Activated CD8-positive, alpha-beta memory T cell treated with anti-CD3 and anti-CD28 coated beads, Interleukin-2, amount 10 ng/mL, durations not matched to agents 7 days and 5 days (primary cell): ENCODE measurements around the gene NFE2L2. TPM values are rescaled to one million over a fixed set of nuclear protein-coding genes. Genes with fewer than 3 reads are reported as not detected.
"Not testable (repeated sequence)": the region's sequence is repeated elsewhere in the genome, so short reads cannot be mapped to it uniquely, and the experiment has no call there.

Source experiments
- ATAC-seq: fragments of 150-1000 bp; cut with Tn5 transposase; one replicate; pipeline ENCODE4 v1.10.0; 2021; ENCODE audit warnings: moderate library complexity
- CTCF ChIA-PET: fragments of 350-600 bp; sonication (Branson Sonifier 250); formaldehyde crosslinking; loops from one replicate; lab custom pipeline; 2021; ENCODE audit warnings: antibody characterized with exemption; lab: Charles Lee
- DNase-seq: peaks from one replicate; pipeline ENCODE4 v3.0.0-alpha.2; 2020
- H3K27ac Mint-ChIP-seq: one replicate; pipeline ENCODE4 v1.8.0; 2021; ENCODE audit warnings: mild to moderate bottlenecking, mixed read lengths
- H3K27me3 Mint-ChIP-seq: one replicate; pipeline ENCODE4 v1.8.0; 2021; ENCODE audit warnings: mixed read lengths
- H3K36me3 Mint-ChIP-seq: one replicate; pipeline ENCODE4 v1.8.0; 2021; ENCODE audit warnings: mild to moderate bottlenecking, mixed read lengths
- H3K4me1 Mint-ChIP-seq: one replicate; pipeline ENCODE4 v1.8.0; 2021; ENCODE audit warnings: mixed read lengths
- H3K4me3 Mint-ChIP-seq: one replicate; pipeline ENCODE4 v1.8.0; 2021; ENCODE audit warnings: mild to moderate bottlenecking, moderate library complexity, mixed read lengths
- H3K9me3 Mint-ChIP-seq: one replicate; pipeline ENCODE4 v1.8.0; 2022; ENCODE audit warnings: low read depth, mixed read lengths
- total RNA-seq, 2 experiments: library from RNA; stranded (reverse); gene quantifications; one replicate each; pipeline ENCODE4 v1.2.3, GENCODE V29; 2021

The NFE2L2 gene
- total RNA-seq, 2 experiments from 2014 or later = 56.5 to 58.9 TPM

DNA sequence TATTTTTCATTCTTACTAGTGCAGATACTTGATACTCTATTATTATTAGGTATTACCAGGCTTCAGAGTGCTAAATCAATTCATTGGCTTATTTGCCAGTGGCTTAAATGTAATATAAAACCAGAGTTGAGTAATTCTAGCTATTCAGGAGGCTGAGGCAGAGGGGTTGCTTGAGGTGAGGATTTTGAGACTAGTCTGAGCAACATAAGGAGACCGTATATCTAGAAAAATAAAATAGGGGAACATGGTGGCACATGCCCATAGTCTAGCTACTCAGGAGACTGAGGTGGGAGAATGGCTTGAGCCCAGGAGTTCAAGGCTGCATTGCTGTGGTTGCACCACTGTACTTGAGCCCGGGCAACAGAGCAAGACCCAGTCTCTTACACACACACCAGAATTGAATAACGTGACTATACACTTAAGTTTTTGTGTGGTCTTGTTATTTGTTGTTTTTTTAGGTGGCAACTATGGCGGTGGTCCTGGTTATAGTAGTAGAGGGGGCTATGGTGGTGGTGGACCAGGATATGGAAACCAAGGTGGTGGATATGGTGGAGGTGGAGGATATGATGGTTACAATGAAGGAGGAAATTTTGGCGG lies 47.2 kb downstream of the NFE2L2 start:
- H3K9me3 Mint-ChIP-seq = no peaks in the 10 kb centered on the region
- DNase-seq = no peak
- ATAC-seq = no peak
- H3K4me1 Mint-ChIP-seq = peaks cover 58% of the 10 kb centered on the region
- peaks cover 78% of the 10 kb centered on the region for H3K36me3 Mint-ChIP-seq
- H3K27me3 Mint-ChIP-seq = no peaks in the 10 kb centered on the region
- H3K4me3 Mint-ChIP-seq = no peak overlapping the region
- H3K27ac Mint-ChIP-seq = peak overlapping the region; percentile 56
- CTCF ChIA-PET = interaction anchor here (1.0 to 1.4 kb wide), 2 partner anchors 48 to 112 kb away, joined by 3 read pairs; partner anchors contain the start of gene NFE2L2

DNA sequence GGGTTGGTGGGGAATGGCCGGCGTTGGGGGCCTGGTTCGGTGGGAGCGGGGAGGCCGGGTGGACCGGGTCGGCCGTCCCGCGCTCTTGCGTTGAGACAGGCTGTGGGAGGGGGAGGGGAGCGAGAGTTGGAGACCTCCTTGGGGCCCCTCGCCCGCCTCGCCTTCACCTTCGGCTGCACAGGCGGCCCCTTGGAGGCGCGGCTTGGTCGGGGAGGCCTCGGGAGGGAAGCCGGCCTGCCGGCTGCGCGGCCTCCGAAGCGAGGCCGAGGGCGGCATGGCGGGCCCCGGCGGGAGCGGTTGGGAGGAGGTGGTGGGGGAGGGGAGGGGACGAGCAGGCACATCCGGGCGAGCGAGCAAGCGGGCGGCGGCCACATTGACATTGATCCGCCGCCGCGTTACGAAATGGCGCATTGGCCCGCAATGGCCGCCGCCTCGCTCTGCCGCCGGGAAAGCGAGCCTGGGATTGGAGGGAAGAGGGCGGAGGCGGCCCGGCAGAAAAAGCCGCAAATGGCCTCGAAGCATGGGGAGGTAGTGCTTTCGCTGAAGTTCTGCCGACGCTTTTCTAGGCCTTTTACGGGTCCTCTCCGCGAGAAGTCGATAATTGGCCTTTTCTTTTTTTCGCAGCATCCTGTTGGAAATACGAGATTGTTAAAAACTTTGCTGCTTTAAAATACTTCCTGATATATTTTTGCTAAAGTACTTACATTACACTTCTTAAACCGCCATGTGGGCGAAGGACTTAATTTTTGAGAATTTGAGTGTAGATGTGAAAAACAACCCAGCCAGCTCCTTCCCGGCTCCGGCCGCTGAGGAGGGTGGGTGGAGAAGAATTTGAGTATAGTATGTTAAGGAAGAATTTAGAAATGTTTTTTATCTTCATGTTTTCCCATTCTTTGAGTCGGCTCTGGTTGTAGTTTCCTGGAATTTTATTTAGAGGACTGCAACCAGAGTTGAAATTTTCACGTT lies 51.4 kb downstream of the NFE2L2 start:
- H3K4me1 Mint-ChIP-seq = peaks cover 41% of the 10 kb centered on the region
- peak; percentile 66 for ATAC-seq
- H3K36me3 Mint-ChIP-seq = peaks cover 49% of the 10 kb centered on the region
- DNase-seq = peak; percentile 95
- peak overlapping the region; percentile 99 for H3K27ac Mint-ChIP-seq
- CTCF ChIA-PET = interaction anchor here (1.0 to 2.9 kb wide), 7 partner anchors 12 to 51 kb away, joined by 3 to 18 read pairs (median 4); partner anchors contain the start of gene NFE2L2
- no peaks in the 10 kb centered on the region for H3K9me3 Mint-ChIP-seq
- H3K4me3 Mint-ChIP-seq = peak overlapping the region; percentile 93
- H3K27me3 Mint-ChIP-seq = no peaks in the 10 kb centered on the region

DNA sequence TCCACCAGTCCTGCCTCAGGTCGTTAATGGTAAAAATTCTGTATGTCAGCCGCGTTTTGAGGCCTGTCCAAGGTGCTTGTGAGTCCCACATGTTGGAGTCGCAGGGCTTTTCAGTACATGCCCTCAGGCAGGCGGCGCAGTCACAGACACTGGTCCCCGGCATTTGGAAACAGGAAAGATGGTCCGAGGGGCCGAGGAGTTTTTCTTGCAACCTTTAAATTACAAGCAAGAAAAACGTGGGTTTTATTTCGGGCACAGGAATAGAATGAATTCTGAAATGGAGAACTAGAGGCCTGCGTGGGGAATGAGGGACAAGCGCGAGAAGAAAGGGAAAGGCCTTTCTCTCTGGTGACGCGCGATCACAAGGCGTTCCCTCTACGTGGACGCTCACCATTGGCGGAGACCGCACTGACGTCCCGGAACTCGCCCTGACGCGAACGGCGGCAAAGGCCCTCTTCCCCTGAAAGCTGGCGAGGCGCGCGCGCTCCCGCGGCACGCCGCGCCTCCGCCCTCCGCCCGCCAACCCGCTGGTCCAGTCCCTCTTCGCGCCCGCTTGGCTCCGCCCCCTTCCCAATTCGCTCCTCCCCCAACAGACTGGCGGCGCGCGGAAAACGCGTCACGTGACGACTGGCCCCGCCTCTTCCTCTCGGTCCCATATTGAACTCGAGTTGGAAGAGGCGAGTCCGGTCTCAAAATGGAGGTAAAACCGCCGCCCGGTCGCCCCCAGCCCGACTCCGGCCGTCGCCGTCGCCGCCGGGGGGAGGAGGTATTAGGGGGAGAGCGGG lies 52.2 kb downstream of the NFE2L2 start, which contains the start of gene HNRNPA3:
HNRNPA3 (plus strand) TSS at position 689 of the 785 bp plus-strand sequence; CDS start at position 695, 6 bp downstream.
- CTCF ChIA-PET = interaction anchor here (0.9 to 1.6 kb wide), 7 partner anchors 10 to 51 kb away, joined by 3 to 9 read pairs (median 4); partner anchors contain the start of gene NFE2L2
- Mint-ChIP-seq H3K27me3 (no peaks in the 10 kb centered on the region), H3K27ac (peak within 1 kb of the TSS; percentile 99), H3K9me3 (no peaks in the 10 kb centered on the region), H3K4me3 (peak within 1 kb of the TSS; percentile 93), H3K36me3 (peaks cover 44% of the 10 kb centered on the region), H3K4me1 (peaks cover 40% of the 10 kb centered on the region)
- DNase-seq = peak; percentile 99
- peak; percentile 87 for ATAC-seq

DNA sequence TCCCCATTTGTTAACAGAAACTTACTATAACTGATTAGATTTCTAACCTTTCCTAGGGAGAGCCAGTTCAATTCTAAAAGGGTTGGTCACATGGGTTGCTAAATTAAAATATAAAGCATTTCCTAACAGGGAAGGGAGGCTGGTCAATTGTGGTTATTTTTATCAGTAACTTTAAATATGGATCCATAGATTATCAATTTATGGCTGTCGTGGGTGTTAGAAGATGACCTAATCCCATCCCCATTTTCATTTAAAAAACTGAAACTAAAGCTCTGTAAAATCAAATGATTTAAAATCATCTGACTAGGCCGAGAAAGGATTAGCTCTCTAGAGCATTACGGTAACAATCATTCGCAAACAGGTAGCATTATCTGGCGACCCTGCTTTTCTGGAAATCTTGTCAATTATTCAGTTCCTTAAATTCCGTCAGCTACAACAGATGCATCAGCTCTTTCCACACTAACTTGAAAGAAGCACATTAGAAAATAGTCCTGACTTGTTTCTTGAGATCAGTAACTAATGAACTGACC lies 52.9 kb downstream of the NFE2L2 start:
- peaks cover 38% of the 10 kb centered on the region for H3K36me3 Mint-ChIP-seq
- CTCF ChIA-PET = interaction anchor here (0.9 to 1.6 kb wide), 7 partner anchors 9 to 52 kb away, joined by 3 to 9 read pairs (median 4); partner anchors contain the start of gene NFE2L2
- no peaks in the 10 kb centered on the region for H3K9me3 Mint-ChIP-seq
- H3K4me1 Mint-ChIP-seq = peaks cover 39% of the 10 kb centered on the region
- H3K4me3 Mint-ChIP-seq = peak overlapping the region; percentile 93
- no peaks in the 10 kb centered on the region for H3K27me3 Mint-ChIP-seq
- DNase-seq (no peak), ATAC-seq (no peak)
- peak overlapping the region; percentile 99 for H3K27ac Mint-ChIP-seq

DNA sequence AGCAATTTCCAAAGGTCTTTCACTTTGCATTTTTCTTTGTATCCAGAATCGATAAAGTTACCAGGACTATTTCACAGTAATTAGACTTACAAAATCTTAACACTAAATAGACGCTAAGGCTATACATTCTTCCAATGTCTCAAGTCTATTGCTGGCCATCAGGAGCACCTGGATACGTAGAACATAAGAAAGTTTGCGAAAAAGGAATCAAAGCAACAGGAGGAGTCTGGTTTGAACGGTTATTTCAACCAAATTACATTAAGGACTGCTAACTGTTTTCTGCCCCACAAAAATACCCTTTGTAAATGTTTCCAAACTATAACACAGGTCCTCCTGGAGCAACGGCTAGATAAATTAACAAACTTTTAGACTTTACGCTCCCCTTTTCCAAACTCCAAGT lies 53.4 kb downstream of the NFE2L2 start:
- peak overlapping the region; percentile 93 for H3K4me3 Mint-ChIP-seq
- H3K27me3 Mint-ChIP-seq = no peaks in the 10 kb centered on the region
- no peak for DNase-seq
- CTCF ChIA-PET = interaction anchor here (0.9 to 1.6 kb wide), 6 partner anchors 9 to 53 kb away, joined by 3 to 9 read pairs (median 4); partner anchors contain the start of gene NFE2L2
- peak overlapping the region; percentile 99 for H3K27ac Mint-ChIP-seq
- ATAC-seq = no peak
- peaks cover 34% of the 10 kb centered on the region for H3K36me3 Mint-ChIP-seq
- H3K4me1 Mint-ChIP-seq = peaks cover 38% of the 10 kb centered on the region
- no peaks in the 10 kb centered on the region for H3K9me3 Mint-ChIP-seq

DNA sequence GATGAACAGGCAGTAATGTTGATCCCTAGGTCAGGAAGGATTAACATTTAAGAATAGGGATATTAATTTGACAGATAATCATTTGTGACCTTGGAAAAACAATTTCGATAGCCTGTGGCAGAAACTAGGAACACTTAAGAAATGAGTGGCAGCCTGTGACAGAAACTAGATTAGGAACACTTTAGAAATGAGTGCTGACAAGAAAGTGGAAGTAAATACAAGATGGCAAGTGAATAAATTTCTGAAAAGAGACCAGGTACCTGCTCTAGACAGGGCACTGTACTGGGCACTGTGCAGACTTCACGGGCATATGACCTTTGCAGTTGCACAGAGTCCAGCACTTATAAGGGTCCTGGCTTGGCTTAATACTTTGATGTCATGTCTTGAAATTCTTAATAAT lies 57.4 kb downstream of the NFE2L2 start:
- ATAC-seq (no peak), DNase-seq (no peak)
- no peak overlapping the region for H3K4me3 Mint-ChIP-seq
- no peak overlapping the region for H3K27ac Mint-ChIP-seq
- no peaks in the 10 kb centered on the region for H3K9me3 Mint-ChIP-seq
- H3K4me1 Mint-ChIP-seq = peaks cover 22% of the 10 kb centered on the region
- peaks cover 3% of the 10 kb centered on the region for H3K36me3 Mint-ChIP-seq
- no peaks in the 10 kb centered on the region for H3K27me3 Mint-ChIP-seq
- CTCF ChIA-PET = no interaction called here

DNA sequence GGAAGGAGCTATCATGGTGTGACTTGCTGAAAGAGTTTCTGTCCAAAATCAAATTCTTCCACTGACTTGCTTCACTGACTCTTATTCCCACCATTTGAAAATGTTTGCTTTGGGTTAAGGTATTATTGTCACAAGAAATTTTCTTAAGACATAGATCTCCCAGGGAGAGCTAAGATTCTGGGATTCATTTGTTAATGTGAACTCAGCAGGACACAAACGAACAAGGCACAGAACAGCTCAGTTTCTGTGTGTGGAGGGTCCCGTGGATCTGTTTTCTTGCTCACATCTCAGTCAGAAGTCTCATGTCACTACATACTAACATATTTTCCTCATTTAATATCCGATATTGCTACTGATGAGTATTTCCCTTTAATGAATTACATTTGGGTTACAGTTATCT lies 60.1 kb downstream of the NFE2L2 start:
- H3K36me3 Mint-ChIP-seq = no peaks in the 10 kb centered on the region
- no peaks in the 10 kb centered on the region for H3K27me3 Mint-ChIP-seq
- no peak overlapping the region for H3K27ac Mint-ChIP-seq
- DNase-seq = no peak
- peaks cover 14% of the 10 kb centered on the region for H3K4me1 Mint-ChIP-seq
- no peaks in the 10 kb centered on the region for H3K9me3 Mint-ChIP-seq
- ATAC-seq = no peak
- no peak overlapping the region for H3K4me3 Mint-ChIP-seq
- CTCF ChIA-PET = interaction anchor here (0.7 kb wide), 1 partner anchor 10 kb away, joined by 4 read pairs; no protein-coding TSS in a partner anchor

DNA sequence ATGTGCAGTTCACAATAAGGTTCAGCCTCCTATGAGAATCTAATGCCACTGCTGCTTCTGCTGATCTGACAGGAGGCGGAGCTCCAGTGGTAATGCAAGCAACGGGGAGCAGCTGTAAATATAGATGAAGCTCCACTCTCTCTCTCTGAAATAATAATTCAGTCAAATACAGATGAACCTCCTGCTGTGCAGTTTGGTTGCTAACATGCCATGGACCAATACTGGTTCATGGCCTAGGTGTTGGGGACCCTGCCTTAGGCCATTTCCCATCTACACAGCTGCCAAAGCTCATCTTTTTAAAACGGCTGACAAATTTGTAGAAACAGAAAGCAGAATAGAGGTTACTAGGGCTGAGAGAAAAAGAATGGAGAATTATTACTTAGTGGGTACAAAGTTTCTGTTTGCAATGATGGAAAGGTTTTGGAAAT lies 62.6 kb downstream of the NFE2L2 start:
- Mint-ChIP-seq H3K27ac (no peak overlapping the region), H3K9me3 (no peaks in the 10 kb centered on the region), H3K4me3 (no peak overlapping the region), H3K36me3 (no peaks in the 10 kb centered on the region), H3K27me3 (no peaks in the 10 kb centered on the region), H3K4me1 (peaks cover 6% of the 10 kb centered on the region)
- ATAC-seq (no peak), DNase-seq (no peak)
- CTCF ChIA-PET = interaction anchor here (0.7 to 1.9 kb wide), 7 partner anchors 8 to 37 kb away, joined by 3 to 9 read pairs (median 4); no protein-coding TSS in a partner anchor

DNA sequence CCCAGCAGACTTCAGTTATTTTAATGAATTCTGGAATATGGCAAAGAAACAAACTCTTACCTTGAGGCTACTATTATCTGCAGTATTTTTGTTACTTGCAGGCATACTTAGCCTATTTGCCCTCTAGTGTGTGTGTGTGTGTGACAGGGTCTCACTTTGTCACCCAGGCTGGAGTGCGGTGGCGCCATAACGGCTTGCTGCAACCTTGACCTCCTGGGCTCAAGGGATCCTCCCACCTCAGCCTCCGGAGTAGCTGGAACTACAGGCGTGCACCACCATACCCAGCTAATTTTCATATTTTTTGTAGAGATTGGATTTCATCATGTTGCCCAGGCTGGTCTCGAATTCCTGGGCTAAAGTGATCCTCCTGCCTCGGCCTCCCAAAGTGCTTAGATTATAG lies 64.1 kb downstream of the NFE2L2 start:
- DNase-seq, ATAC-seq, H3K9me3 Mint-ChIP-seq, H3K27me3 Mint-ChIP-seq, H3K27ac Mint-ChIP-seq, H3K4me3 Mint-ChIP-seq, H3K4me1 Mint-ChIP-seq, H3K36me3 Mint-ChIP-seq, CTCF ChIA-PET: not testable (repeated sequence)

DNA sequence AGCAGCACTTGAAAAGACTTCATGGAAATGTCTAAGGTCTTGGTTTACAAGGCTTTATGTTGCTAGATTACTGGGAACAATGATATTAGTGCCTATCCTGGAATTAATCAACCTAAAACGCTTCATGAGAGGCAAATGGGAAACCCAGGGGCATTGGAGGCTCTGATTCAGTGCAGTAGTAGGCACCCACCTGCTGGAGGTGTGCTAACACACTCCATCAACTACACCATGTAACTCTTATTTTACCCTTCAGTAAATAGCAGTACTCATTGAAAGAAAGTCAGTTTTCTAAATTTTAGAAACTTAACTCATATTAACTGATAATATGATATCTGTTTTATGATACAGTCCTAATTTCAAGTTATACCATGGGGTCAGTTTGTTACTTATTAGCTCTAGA lies 69.3 kb downstream of the NFE2L2 start:
- DNase-seq (no peak), ATAC-seq (no peak)

DNA sequence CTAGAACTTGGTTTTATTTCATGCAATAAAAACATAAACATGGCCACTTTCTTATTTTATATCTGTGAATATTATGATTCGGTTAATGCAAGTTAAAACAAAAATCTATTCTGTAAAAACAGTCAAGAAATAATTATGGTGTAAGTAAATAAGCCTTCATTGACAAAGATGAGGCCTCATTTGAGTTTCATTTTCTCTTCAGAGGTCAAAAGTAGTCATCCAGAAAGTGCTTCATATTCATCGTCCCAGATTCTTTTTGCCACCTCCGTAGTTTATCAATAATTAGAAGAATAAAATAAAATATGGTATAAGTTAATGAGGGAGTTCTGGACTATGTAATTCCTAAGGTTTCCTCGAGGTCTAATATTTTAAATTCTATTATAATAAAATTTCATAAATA lies 71.3 kb downstream of the NFE2L2 start:
- Mint-ChIP-seq H3K27ac (peak overlapping the region; percentile 72), H3K4me3 (peak overlapping the region; percentile 29), H3K36me3 (peaks cover 2% of the 10 kb centered on the region), H3K27me3 (no peaks in the 10 kb centered on the region), H3K4me1 (peaks cover 11% of the 10 kb centered on the region), H3K9me3 (no peaks in the 10 kb centered on the region)
- no peak for DNase-seq
- CTCF ChIA-PET = interaction anchor here (1.0 to 1.5 kb wide), 4 partner anchors 9 to 19 kb away, joined by 3 to 4 read pairs (median 4); partner anchors contain the start of gene HNRNPA3
- peak; percentile 75 for ATAC-seq

More for the DNA sequence above, 69.3 kb downstream of the NFE2L2 start:
- H3K36me3 Mint-ChIP-seq = peaks cover 2% of the 10 kb centered on the region
- H3K27me3 Mint-ChIP-seq = no peaks in the 10 kb centered on the region
- no peak overlapping the region for H3K4me3 Mint-ChIP-seq
- CTCF ChIA-PET = interaction anchor here (0.7 to 2.2 kb wide), 7 partner anchors 15 to 197 kb away, joined by 3 to 8 read pairs (median 4); partner anchors contain the start of gene AGPS
- H3K27ac Mint-ChIP-seq = no peak overlapping the region
- H3K9me3 Mint-ChIP-seq = no peaks in the 10 kb centered on the region
- peaks cover 11% of the 10 kb centered on the region for H3K4me1 Mint-ChIP-seq

DNA sequence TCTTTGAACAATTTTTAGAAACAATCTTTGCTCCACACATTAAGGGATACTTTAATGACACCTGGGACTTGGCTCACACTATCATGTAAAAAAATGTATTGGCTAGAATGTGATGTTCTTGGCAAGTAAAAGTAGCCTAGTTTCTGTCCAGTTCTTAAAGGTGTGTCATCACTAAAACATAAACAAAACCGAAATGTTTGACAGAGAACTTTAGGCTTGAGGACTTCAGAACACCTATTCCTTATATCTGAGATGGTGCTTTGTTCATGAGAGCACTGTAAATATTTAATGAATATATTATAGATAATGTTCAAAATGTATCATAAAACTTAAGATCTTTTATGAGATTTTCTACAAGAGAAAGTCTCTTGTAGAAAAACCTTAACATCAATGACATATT lies 71.7 kb downstream of the NFE2L2 start:
- ATAC-seq = no peak
- no peak overlapping the region for H3K4me3 Mint-ChIP-seq
- H3K4me1 Mint-ChIP-seq = peaks cover 11% of the 10 kb centered on the region
- CTCF ChIA-PET = no interaction called here
- H3K9me3 Mint-ChIP-seq = no peaks in the 10 kb centered on the region
- no peak overlapping the region for H3K27ac Mint-ChIP-seq
- H3K27me3 Mint-ChIP-seq = no peaks in the 10 kb centered on the region
- peaks cover 2% of the 10 kb centered on the region for H3K36me3 Mint-ChIP-seq
- DNase-seq = no peak
